ENCODE results near the gene SSH3.

SSH3 gene

GRCh38 chr11:67289651-67290479, 13.5 kb upstream of the SSH3 start:
- peak overlapping the region; percentile 46 for H3K4me3 ChIP-seq (ENCODE audit: low read depth, low read length)

DNA sequence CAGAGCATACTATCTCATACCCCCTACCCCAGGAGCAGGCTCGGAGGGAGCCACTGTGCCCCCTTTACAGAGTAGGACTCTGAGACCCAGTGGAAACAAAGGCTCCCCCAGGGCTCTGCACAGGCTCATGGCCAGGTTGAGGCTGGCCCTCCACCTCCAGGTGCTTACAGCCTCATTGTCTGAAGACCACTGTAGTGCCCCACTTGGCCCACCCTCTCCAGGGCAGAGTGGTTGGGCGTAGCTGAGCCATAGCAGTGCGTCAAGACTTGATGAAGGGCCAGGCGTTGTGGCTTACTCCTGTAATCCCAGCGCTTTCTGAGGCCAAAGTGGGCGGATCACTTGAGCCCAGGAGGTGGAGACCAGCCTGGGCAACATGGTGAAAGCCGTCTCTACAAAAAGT, 12.5 kb upstream of the SSH3 start:
- H3K4me3 ChIP-seq (ENCODE audit: low read depth, low read length), result no peak overlapping the region

DNA sequence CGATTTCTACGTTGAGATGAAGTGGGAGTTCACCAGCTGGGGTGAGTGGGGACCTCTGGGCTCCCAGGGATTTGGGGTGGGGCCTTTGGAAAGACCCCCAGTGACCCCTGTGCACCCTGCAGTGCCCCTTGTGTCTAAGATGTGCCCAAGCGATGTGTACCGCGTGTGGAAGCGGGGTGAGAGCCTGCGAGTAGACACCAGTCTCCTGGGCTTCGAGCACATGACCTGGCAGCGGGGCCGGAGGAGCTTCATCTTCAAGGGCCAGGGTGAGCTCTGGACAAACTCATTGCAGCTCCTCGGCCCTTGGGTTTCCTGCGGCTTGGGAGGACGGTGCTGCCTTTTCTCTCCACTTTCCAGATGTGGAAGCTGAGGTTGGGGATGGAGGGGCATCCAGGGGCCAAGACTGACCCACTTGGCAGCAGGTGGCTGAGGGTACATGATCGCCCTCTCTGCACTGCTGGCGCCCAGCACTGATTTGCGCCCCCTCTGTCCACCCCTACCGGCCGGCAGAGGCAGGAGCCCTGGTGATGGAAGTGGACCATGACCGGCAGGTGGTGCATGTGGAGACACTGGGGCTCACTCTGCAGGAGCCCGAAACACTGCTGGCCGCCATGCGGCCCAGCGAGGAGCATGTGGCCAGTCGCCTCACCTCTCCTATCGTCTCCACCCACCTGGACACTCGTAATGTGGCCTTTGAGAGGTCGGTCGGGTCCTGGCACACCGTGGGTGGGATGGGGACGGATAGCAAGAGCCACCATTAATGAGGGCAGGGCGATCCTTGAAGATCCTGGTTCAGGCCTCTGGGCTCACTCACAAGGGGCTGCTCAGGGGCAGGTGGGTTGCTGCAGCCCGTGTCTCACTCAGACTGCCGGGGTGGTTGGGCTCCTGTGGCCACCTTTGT, 11.6 kb upstream of the SSH3 start:
- no peak overlapping the region for H3K4me3 ChIP-seq (ENCODE audit: low read depth, low read length)

GRCh38 chr11:67292671-67293070, 10.7 kb upstream of the SSH3 start:
- H3K4me3 ChIP-seq (ENCODE audit: low read depth, low read length), result no peak overlapping the region

DNA sequence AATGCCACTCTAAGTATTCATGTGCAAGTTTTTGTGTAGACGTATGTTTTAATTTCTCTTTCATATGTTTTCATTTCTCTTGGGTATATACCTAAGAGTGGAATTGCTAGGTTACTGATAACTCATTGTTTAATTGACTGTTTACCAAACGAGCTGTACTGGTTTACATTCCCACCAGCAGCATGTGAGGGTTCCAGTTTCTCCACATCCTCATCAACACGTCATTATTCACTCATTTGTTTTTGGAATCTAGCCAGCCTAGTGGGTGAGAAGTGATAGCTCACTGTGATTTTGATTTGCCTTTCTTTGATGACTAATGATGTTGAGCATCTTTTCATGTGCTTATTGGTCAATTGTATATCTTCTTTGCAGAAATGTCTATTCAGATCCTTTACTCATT, 10.2 kb upstream of the SSH3 start:
- H3K4me3 ChIP-seq (ENCODE audit: low read depth, low read length), result no peak overlapping the region

GRCh38 chr11:67295846-67296245, 7.5 kb upstream of the SSH3 start:
- no peak overlapping the region for H3K4me3 ChIP-seq (ENCODE audit: low read depth, low read length)

DNA sequence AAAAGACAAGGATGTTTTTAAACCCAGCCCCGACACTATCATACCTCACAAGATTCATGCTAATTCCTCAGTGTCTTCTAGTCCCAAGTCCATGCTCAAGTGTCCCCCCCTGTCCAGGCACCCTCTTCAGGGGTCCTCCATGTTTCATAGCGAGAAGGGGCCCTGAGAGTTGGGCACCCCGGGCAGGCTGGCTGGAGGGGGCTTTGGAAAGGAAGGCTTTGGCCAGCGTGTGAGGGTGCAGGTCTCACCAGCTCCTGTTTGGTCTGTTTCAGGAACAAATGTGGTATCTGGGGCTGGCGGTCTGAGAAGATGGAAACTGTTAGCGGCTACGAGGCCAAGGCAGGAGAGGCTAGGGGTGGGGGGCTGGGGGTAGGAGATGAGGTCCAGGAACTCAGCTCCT, 4.5 kb upstream of the SSH3 start:
- no peak overlapping the region for H3K4me3 ChIP-seq (ENCODE audit: low read depth, low read length)

DNA sequence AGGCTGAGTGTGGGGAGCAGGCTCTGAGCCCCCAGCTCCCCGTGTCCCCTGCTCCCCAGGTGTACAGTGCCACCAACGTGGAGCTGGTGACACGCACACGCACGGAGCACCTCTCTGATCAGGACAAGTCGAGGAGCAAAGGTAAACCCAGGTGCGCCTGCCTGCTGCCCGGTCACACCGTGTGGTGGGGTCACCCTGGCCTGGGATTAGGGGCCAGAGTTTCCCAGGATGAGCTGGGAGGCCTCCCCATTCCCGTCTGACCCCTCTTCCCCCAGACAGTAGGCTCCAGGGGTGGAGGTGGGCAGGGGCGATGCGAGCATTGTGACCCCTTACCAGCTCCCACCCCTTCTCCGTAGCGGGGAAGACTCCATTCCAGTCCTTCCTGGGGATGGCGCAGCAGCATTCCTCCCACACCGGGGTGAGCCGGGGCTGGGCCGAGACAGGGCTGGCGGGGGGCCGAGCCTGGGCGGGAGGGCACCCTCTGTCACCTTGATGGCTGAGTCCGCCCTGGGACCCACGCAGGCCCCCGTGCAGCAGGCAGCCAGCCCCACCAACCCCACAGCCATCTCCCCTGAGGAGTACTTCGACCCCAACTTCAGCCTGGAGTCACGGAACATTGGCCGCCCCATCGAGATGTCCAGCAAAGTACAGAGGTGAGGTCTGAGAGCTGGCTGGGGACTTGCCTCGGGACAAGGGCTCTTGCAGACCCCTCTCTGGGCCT, 3.7 kb upstream of the SSH3 start:
- H3K4me3 ChIP-seq (ENCODE audit: low read depth, low read length), result no peak overlapping the region

DNA sequence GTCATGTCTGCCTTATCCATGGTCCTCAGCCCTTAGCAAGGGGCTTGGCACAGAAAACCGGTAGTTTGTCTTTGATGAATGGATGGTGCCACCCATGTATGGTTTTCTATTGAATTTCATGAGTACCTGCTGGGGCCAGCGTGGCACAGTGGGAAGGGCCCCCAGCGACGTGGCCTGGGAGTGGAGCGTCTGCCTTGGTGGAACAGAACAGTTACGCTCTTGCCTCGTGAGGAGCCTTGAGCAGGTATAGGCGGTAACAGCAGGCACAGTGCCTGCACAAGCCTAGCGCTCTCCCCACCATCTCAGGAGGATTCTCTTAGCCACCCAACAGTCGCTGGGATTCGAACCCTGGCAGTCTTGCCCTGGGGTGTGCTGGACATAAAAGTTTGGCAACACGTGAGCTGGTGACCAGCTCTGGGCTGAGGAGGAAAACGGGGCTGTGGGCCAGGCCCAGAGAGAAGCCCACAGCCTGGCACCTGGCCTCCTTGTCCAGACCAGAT, 3.0 kb upstream of the SSH3 start:
- no peak overlapping the region for H3K4me3 ChIP-seq (ENCODE audit: low read depth, low read length)

DNA sequence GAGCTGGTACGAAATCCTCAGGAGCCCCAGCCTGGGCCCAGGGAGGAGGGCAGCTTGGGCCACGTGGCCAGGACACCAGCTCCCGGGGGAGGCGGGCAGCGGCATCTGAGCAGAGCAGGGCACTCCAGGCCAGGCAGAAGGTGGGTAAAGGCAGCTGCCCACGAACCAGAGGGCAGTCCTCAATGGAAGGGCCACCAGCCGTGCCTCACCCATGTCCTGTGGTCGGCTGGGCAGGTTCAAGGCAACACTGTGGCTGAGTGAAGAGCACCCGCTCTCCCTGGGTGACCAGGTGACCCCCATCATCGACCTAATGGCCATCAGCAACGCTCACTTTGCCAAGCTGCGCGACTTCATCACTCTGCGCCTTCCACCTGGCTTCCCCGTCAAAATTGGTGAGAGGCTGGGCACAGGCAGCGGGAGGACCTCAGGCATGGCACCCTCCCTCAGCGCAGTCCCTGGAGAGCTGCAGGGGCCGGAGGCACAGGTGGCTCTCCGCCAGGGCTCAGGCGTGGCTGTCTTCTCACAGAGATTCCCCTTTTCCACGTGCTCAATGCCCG, 2.5 kb upstream of the SSH3 start:
- H3K4me3 ChIP-seq (ENCODE audit: low read depth, low read length), result no peak overlapping the region

DNA sequence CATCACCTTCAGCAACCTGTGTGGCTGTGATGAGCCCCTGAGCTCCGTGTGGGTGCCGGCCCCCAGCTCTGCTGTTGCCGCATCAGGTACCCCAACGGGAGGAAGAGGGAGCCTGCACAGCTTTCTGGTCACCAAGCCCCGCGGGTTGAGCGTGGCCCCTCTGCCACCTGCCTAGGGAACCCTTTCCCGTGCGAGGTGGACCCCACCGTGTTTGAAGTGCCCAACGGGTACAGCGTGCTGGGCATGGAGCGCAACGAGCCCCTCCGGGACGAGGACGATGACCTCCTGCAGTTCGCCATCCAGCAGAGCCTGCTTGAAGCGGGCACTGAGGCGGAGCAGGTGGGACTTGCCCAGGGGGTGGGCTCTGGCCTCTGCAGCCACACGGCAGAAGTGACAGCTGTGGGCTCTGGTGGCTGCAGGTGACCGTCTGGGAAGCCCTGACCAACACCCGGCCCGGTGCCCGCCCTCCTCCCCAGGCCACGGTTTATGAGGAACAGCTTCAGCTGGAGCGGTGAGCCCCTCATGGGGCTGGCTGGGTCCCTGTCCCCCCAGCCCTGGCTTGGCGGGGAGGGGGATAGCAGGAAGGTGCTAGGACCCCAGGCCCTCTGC, 1.9 kb upstream of the SSH3 start:
- H3K4me3 ChIP-seq (ENCODE audit: low read depth, low read length), result no peak overlapping the region

GRCh38 chr11:67301951-67302516, 1.3 kb upstream of the SSH3 start:
- peak overlapping the region; percentile 65 for H3K4me3 ChIP-seq (ENCODE audit: low read depth, low read length)

DNA sequence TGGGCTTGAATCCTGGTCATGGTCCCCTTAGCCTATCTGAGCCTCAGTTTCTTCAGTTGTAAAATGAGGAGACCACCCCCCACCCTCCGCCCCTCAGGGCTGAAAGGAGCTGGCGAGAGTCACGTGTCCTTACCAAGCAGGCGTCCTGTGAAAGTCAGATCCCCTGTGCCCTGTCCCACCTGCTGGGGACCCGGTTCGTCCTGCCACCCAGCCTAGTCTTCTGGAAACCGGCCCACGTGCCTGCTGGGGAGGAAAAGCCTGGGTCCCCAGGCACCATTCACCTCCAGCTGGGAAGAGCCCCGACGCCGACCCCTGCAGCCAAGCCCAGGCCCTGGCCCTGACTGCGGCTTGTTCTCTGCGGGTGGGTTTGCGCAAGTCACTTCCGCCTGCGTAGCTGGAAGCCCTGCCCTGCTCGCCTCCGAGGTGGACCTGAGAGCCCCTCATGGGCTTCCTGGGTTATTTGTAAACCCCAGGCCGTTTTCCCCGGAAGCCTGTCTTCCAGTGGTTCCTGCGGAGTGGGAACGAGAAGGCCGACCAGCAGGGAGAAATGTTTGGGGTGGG, 679 bp upstream of the SSH3 start:
- peak overlapping the region; percentile 65 for H3K4me3 ChIP-seq (ENCODE audit: low read depth, low read length)

GRCh38 chr11:67303835-67304411, 593 bp downstream of the SSH3 start:
- H3K4me3 ChIP-seq (ENCODE audit: low read depth, low read length), result peak overlapping the region; percentile 65

- no peak overlapping the region for H3K4me3 ChIP-seq (ENCODE audit: low read depth, low read length)
These were observed 1.3 kb downstream of the SSH3 start for GRCh38 chr11:67304511-67305113.

GRCh38 chr11:67306769-67307544, 3.6 kb downstream of the SSH3 start:
- no peak overlapping the region for H3K4me3 ChIP-seq (ENCODE audit: low read depth, low read length)

DNA sequence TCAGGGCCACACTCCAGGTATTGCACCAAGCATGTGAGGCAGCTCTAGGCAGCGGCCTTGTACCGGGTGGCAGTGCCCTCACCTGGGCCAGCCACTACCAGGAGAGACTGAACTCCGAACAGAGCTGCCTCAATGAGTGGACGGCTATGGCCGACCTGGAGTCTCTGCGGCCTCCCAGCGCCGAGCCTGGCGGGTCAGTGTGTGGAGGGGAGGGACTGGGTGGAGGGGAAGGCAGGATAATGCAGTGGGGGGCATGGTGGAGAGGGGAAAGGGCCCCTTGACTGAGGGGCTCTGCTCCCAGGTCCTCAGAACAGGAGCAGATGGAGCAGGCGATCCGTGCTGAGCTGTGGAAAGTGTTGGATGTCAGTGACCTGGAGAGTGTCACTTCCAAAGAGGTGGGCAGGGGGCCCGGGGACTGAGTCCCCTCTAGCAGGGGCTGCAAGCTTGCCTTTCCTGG, 4.2 kb downstream of the SSH3 start:
- H3K4me3 ChIP-seq (ENCODE audit: low read depth, low read length), result no peak overlapping the region

All from iPS-11a (cell line).